K562 (cell line): ENCODE measurements around the gene BEST2. TPM values are rescaled to one million over a fixed set of nuclear protein-coding genes. Genes with fewer than 3 reads are reported as not detected.

ENCODE experiments used
- CCNT2 ChIP-seq: IDR thresholded peaks from 2 replicates; pipeline ENCODE4 v1.6.1; 2011; ENCODE audit warnings: borderline replicate concordance, low read depth, mild to moderate bottlenecking, moderate library complexity, mixed read lengths, low read length; ENCODE audit not compliant: insufficient read length; ENCODE audit errors: extremely low read depth
- CXXC5 ChIP-seq: fragments of 250-450 bp; sonication (Bioruptor Pico); IDR thresholded peaks from 2 replicates; pipeline ENCODE4 v1.8.0; 2022; ENCODE audit warnings: inconsistent platforms, mild to moderate bottlenecking, moderate library complexity
- ETV1 ChIP-seq: fragments of 450-650 bp; conservative IDR thresholded peaks from 2 replicates; pipeline ENCODE4 v1.6.1; 2016; ENCODE audit warnings: missing genetic modification characterization, control low read depth, low read depth, missing compliant biosample characterization
- FOXM1 ChIP-seq, 2 experiments: fragments of 450-650 bp in 1 of 2; sonication (generic) in 1 of 2; formaldehyde crosslinking in 1 of 2; IDR thresholded peaks; 2 replicates each; pipeline versions ENCODE4 v1.6.1 to v1.9.0; 2017 to 2022; ENCODE audit warnings: low read depth in 2 of 2, mild to moderate bottlenecking in 2 of 2, missing genetic modification reagents in 1 of 2, moderate library complexity in 1 of 2
- MAFF ChIP-seq: IDR thresholded peaks from 2 replicates; pipeline ENCODE4 v1.6.1; 2012; ENCODE audit warnings: low read length, improper control_type of control experiment
- SP1 ChIP-seq: sonication (generic); formaldehyde crosslinking; IDR thresholded peaks from 2 replicates; pipeline ENCODE4 v1.8.1; 2022; ENCODE audit warnings: mild to moderate bottlenecking, missing genetic modification reagents
- TEAD1 ChIP-seq, 2 experiments: fragments of 450-650 bp in 1 of 2; sonication (generic) in 1 of 2; formaldehyde crosslinking; IDR thresholded peaks; 2 replicates each; pipeline versions ENCODE4 v1.4.0 to v1.8.0; 2020 to 2022; ENCODE audit warnings: mild to moderate bottlenecking in 2 of 2, missing genetic modification reagents in 1 of 2
- ZNF316 ChIP-seq: fragments of 450-650 bp; IDR thresholded peaks from 2 replicates; pipeline ENCODE4 v1.6.1; 2016
- polyA plus RNA-seq, 8 experiments: library from polyadenylated mRNA; depleted of rRNA in 4 of 8; stranded (reverse) in 5 of 8; unstranded in 3 of 8; fragments of >200 nt; fragmentation: Nextera tagmentation in 2 of 8; fragmentation: Illumina TruSeq in 1 of 8; extraction: Ambion mirVana in 2 of 8; extraction: Trizol in 1 of 8; gene quantifications; 2 replicates each; pipeline versions ENCODE4 v1.2.1 to v1.2.3, GENCODE V29; 2011 to 2014; ENCODE audit warnings: inconsistent platforms in 1 of 8, missing spikeins in 1 of 8
- total RNA-seq, 7 experiments: library from RNA; depleted of rRNA in 6 of 7; stranded (reverse); fragments of >200 nt in 6 of 7; fragmentation: Illumina TruSeq in 2 of 7; extraction: Trizol in 2 of 7; gene quantifications; 2 replicates each; pipeline versions ENCODE4 v1.2.1 to v1.2.3, GENCODE V29; 2011 to 2021; ENCODE audit warnings: low replicate concordance in 1 of 7
- TF ChIP-seq, protein P1 (sequence below): fragments of 450-650 bp; IDR thresholded peaks from 2 replicates; pipeline ENCODE4 v1.6.1; 2016; ENCODE audit warnings: low read depth, mild to moderate bottlenecking, moderate library complexity
- TF ChIP-seq, protein P2 (sequence below): IDR thresholded peaks from 2 replicates; pipeline ENCODE4 v1.6.1; 2011; ENCODE audit warnings: borderline replicate concordance, low read depth, mild to moderate bottlenecking, moderate library complexity, low read length; ENCODE audit not compliant: insufficient read depth, poor library complexity, severe bottlenecking
- TF ChIP-seq, protein P3 (sequence below): fragments of 450-650 bp; formaldehyde crosslinking; conservative IDR thresholded peaks from 2 replicates; pipeline ENCODE4 v1.4.0; 2022; ENCODE audit warnings: mild to moderate bottlenecking, missing genetic modification characterization
- TF ChIP-seq, protein P4 (sequence below): sonication (generic); formaldehyde crosslinking; IDR thresholded peaks from 2 replicates; pipeline ENCODE4 v1.8.0; 2022; ENCODE audit warnings: mild to moderate bottlenecking, low read depth, missing genetic modification reagents
- TF ChIP-seq, protein P5 (sequence below): fragments of 200-800 bp; sonication (Bioruptor generic); IDR thresholded peaks from 2 replicates; pipeline ENCODE4 v1.6.1; 2017; ENCODE audit warnings: missing genetic modification characterization, missing compliant biosample characterization
- TF ChIP-seq, protein P6 (sequence below): fragments of 450-650 bp; IDR thresholded peaks from 2 replicates; pipeline ENCODE4 v1.6.1; 2016; ENCODE audit warnings: mild to moderate bottlenecking

The BEST2 gene
- total and polyA plus RNA-seq, 9 of the 15 experiments (the other 6 are each of a cell fraction or from before 2014, with no cell fraction given): not detected

DNA sequence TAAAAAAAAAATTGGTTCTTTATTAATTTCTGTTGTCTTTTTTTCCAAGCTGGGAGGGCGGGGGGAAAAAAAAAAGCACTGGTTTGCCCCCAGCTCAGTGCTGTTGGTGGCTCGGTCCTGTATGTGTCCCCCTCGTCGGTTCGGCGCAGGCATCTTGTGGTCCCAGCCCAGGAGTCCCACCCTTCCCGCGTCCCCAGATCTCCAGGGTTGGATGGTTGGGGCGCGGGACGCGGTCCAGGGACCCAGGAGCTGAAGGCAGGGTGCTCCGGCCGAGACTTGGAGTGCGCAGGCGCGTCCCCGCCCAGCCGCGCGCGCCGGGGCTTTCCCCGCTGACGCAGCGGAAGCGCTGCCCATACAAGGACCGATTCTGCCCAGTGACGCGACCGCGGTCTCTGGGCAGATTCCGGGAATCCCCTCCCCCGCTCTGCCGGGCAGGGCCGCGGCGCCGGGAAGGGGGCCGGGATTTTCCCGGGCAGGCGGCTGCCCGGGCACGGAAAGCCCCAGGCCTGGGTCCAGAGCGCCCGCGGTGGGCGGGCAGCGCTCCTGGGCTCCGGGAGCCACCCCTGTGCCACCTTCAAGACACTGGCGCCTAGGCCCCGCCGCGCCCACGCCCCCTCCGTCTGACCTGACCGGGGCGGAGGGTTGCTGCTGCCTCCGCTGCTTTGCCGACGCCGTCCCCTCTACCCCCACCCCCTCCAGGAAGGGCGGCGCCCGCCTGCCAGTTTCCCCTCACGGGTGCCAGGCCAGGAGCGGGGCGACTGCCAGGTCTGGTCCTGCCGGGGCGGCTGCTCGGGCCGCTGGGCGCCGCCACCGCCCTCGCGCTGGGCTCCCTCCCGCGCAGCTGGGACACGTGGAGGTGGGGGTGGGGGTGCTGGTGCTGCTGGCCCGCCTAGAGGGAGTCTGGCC lies 42.0 kb downstream of the BEST2 start (continued):
- TF ChIP-seq, protein P1, sequence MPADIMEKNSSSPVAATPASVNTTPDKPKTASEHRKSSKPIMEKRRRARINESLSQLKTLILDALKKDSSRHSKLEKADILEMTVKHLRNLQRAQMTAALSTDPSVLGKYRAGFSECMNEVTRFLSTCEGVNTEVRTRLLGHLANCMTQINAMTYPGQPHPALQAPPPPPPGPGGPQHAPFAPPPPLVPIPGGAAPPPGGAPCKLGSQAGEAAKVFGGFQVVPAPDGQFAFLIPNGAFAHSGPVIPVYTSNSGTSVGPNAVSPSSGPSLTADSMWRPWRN: no peak
- TF ChIP-seq, protein P2, sequence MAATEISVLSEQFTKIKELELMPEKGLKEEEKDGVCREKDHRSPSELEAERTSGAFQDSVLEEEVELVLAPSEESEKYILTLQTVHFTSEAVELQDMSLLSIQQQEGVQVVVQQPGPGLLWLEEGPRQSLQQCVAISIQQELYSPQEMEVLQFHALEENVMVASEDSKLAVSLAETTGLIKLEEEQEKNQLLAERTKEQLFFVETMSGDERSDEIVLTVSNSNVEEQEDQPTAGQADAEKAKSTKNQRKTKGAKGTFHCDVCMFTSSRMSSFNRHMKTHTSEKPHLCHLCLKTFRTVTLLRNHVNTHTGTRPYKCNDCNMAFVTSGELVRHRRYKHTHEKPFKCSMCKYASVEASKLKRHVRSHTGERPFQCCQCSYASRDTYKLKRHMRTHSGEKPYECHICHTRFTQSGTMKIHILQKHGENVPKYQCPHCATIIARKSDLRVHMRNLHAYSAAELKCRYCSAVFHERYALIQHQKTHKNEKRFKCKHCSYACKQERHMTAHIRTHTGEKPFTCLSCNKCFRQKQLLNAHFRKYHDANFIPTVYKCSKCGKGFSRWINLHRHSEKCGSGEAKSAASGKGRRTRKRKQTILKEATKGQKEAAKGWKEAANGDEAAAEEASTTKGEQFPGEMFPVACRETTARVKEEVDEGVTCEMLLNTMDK: no peak
- TF ChIP-seq SP1 (CRISPR knock-in tag): peak; percentile 87
- TF ChIP-seq CCNT2: peak; percentile 96
- TF ChIP-seq, protein P3, sequence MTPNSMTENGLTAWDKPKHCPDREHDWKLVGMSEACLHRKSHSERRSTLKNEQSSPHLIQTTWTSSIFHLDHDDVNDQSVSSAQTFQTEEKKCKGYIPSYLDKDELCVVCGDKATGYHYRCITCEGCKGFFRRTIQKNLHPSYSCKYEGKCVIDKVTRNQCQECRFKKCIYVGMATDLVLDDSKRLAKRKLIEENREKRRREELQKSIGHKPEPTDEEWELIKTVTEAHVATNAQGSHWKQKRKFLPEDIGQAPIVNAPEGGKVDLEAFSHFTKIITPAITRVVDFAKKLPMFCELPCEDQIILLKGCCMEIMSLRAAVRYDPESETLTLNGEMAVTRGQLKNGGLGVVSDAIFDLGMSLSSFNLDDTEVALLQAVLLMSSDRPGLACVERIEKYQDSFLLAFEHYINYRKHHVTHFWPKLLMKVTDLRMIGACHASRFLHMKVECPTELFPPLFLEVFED (CRISPR knock-in tag): no peak
- no peak for TF ChIP-seq FOXM1 (IDR thresholded peaks at IDR 0.05; ENCODE audit: low read depth)
- TF ChIP-seq FOXM1 (CRISPR knock-in tag; IDR thresholded peaks at IDR 0.05; ENCODE audit: low read depth): 0 out of 2 replicates have a peak, but pooled peaks have one; percentile 63
- peak in 1 of 2 experiments; percentile 77; a peak in 3 of 4 replicates for TF ChIP-seq TEAD1 (CRISPR knock-in tag; IDR thresholded peaks at IDR 0.05)
- TF ChIP-seq, protein P4, sequence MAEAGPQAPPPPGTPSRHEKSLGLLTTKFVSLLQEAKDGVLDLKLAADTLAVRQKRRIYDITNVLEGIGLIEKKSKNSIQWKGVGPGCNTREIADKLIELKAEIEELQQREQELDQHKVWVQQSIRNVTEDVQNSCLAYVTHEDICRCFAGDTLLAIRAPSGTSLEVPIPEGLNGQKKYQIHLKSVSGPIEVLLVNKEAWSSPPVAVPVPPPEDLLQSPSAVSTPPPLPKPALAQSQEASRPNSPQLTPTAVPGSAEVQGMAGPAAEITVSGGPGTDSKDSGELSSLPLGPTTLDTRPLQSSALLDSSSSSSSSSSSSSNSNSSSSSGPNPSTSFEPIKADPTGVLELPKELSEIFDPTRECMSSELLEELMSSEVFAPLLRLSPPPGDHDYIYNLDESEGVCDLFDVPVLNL (CRISPR knock-in tag): peak; percentile 45; the same call in 1 of the 2 replicates
- TF ChIP-seq MAFF: no peak
- TF ChIP-seq, protein P5, sequence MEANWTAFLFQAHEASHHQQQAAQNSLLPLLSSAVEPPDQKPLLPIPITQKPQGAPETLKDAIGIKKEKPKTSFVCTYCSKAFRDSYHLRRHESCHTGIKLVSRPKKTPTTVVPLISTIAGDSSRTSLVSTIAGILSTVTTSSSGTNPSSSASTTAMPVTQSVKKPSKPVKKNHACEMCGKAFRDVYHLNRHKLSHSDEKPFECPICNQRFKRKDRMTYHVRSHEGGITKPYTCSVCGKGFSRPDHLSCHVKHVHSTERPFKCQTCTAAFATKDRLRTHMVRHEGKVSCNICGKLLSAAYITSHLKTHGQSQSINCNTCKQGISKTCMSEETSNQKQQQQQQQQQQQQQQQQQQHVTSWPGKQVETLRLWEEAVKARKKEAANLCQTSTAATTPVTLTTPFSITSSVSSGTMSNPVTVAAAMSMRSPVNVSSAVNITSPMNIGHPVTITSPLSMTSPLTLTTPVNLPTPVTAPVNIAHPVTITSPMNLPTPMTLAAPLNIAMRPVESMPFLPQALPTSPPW (CRISPR knock-in tag): peak; percentile 48
- 0 out of 2 replicates have a peak, but pooled peaks have one; percentile 32 for TF ChIP-seq ZNF316
- TF ChIP-seq, protein P6, sequence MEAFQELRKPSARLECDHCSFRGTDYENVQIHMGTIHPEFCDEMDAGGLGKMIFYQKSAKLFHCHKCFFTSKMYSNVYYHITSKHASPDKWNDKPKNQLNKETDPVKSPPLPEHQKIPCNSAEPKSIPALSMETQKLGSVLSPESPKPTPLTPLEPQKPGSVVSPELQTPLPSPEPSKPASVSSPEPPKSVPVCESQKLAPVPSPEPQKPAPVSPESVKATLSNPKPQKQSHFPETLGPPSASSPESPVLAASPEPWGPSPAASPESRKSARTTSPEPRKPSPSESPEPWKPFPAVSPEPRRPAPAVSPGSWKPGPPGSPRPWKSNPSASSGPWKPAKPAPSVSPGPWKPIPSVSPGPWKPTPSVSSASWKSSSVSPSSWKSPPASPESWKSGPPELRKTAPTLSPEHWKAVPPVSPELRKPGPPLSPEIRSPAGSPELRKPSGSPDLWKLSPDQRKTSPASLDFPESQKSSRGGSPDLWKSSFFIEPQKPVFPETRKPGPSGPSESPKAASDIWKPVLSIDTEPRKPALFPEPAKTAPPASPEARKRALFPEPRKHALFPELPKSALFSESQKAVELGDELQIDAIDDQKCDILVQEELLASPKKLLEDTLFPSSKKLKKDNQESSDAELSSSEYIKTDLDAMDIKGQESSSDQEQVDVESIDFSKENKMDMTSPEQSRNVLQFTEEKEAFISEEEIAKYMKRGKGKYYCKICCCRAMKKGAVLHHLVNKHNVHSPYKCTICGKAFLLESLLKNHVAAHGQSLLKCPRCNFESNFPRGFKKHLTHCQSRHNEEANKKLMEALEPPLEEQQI: no peak
- peak; percentile 77 for TF ChIP-seq CXXC5
- no peak for TF ChIP-seq ETV1 (tag)
